GM12878 (cell line): ENCODE data around the gene RBM19. TPM values are rescaled to one million over a fixed set of nuclear protein-coding genes. Genes with fewer than 3 reads are reported as not detected.

Experiments
- ATAC-seq: fragments of 200-7000 bp; cut with Tn5 transposase; 3 replicates; pipeline ENCODE4 v1.9.1; 2020; ENCODE audit warnings: mild to moderate bottlenecking, moderate library complexity
- BruUV-seq: library from RNA; stranded (reverse); fragments of 400-500 nt; replicated peaks from 2 replicates; lab custom pipeline; 2021; lab: Mats Ljungman, UMichigan
- CTCF ChIA-PET: fragments of 300-600 bp; sonication (Branson Sonifier 250); formaldehyde crosslinking; extraction: SDS; loops from one replicate; lab custom pipeline; 2021; ENCODE audit warnings: inconsistent platforms; lab: Yijun Ruan, JAX
- POLR2A ChIA-PET: fragments of 350-600 bp; formaldehyde crosslinking; extraction: SDS; loops from one replicate; lab custom pipeline; 2021; ENCODE audit warnings: inconsistent platforms; lab: Charles Lee
- RAD21 ChIA-PET: fragments of 300-600 bp; sonication (Branson Sonifier 250); formaldehyde crosslinking; loops from one replicate; lab custom pipeline; 2023; ENCODE audit warnings: antibody characterized with exemption; ENCODE audit not compliant: unreplicated experiment; lab: Charles Lee
- SMC1A ChIA-PET: fragments of 300-600 bp; sonication (Branson Sonifier 250); formaldehyde crosslinking; loops from one replicate; lab custom pipeline; 2023; ENCODE audit not compliant: unreplicated experiment, uncharacterized antibody; lab: Charles Lee
- DNase-seq: peaks from one replicate; pipeline ENCODE4 v3.0.0-alpha.2; 2011; ENCODE audit warnings: low read depth, low spot score
- FAIRE-seq: peaks from 3 replicates; lab custom pipeline; 2011; peaks lifted over from hg19 to GRCh38; lab: Jason Lieb, UNC
- H2AFZ ChIP-seq: 2 replicates; pipeline ENCODE4 v1.6.0; 2011; ENCODE audit warnings: low read depth, low read length, control low read depth; ENCODE audit not compliant: control insufficient read depth
- H3K27ac ChIP-seq: 2 replicates; pipeline ENCODE4 v1.5.1; 2011; ENCODE audit warnings: control low read depth; ENCODE audit not compliant: control insufficient read depth, insufficient read depth
- H3K27me3 ChIP-seq, 2 experiments: replicated peaks in 1 of 2; 2 replicates each; pipeline versions ENCODE4 v1.6.0 to v1.6.1; 2011; ENCODE audit warnings: low read length in 1 of 2; ENCODE audit not compliant: control insufficient read depth in 2 of 2, insufficient read depth in 2 of 2
- H3K36me3 ChIP-seq, 2 experiments: 2 replicates each; pipeline ENCODE4 v1.5.1; 2011; ENCODE audit warnings: low read length in 1 of 2; ENCODE audit not compliant: control insufficient read depth in 2 of 2, insufficient read depth in 2 of 2
- H3K4me1 ChIP-seq: 2 replicates; pipeline ENCODE4 v1.6.1; 2011; ENCODE audit warnings: mild to moderate bottlenecking, low read length, moderate library complexity, mixed read lengths; ENCODE audit not compliant: control insufficient read depth, insufficient read depth
- H3K4me2 ChIP-seq: 2 replicates; pipeline ENCODE4 v1.6.0; 2011; ENCODE audit warnings: control low read depth; ENCODE audit not compliant: control insufficient read depth, insufficient read depth
- H3K4me3 ChIP-seq: fragments of 200-600 bp; sonication (generic); 2 replicates; pipeline ENCODE4 v1.5.1; 2016
- H3K79me2 ChIP-seq: 2 replicates; pipeline ENCODE4 v1.6.0; 2011; ENCODE audit warnings: low read length; ENCODE audit not compliant: control insufficient read depth, insufficient read depth
- H3K9ac ChIP-seq: 2 replicates; pipeline ENCODE4 v1.8.0; 2011; ENCODE audit warnings: low read length, control low read depth, mixed read lengths; ENCODE audit not compliant: control insufficient read depth, insufficient read depth
- H3K9me3 ChIP-seq: replicated peaks from 3 replicates; pipeline ENCODE4 v1.5.1; 2011; ENCODE audit warnings: mild to moderate bottlenecking, low read length; ENCODE audit not compliant: control insufficient read depth, insufficient read depth
- H4K20me1 ChIP-seq: 2 replicates; pipeline ENCODE4 v1.6.0; 2011; ENCODE audit not compliant: control insufficient read depth, insufficient read depth
- CREM ChIP-seq: IDR thresholded peaks from 2 replicates; pipeline ENCODE4 v1.6.1; 2014; ENCODE audit warnings: antibody characterized with exemption, low read depth
- HCFC1 ChIP-seq: fragments of 150-350 bp; IDR thresholded peaks from 2 replicates; pipeline ENCODE4 v1.6.1; 2014; ENCODE audit warnings: low read length
- RELB ChIP-seq: fragments of 450-650 bp; IDR thresholded peaks from 2 replicates; pipeline ENCODE4 v1.6.1; 2017; ENCODE audit warnings: low read depth, mild to moderate bottlenecking, moderate library complexity
- WGBS: methylation state at CpG from one replicate; pipeline ENCODE4 v1.1.6; 2016; ENCODE audit warnings: low lambda C conversion rate; ENCODE audit not compliant: insufficient replicate concordance, insufficient coverage; ENCODE audit errors: missing lambda C conversion rate; 5-methylcytosine and 5-hydroxymethylcytosine counted together
- in situ Hi-C: fragments of 300-500 bp; cut with MboI; formaldehyde crosslinking; loops from 9 replicates; pipeline ENCODE4 v1.14.3; 2018; ENCODE audit warnings: mixed read lengths
- intact Hi-C: fragments of 100-400 bp; cut with micrococcal nuclease; formaldehyde crosslinking; loops from one replicate; pipeline ENCODE4 v1.14.2; 2022; ENCODE audit not compliant: unreplicated experiment
- polyA plus RNA-seq, 11 experiments: library from polyadenylated mRNA; depleted of rRNA in 4 of 11; unstranded in 6 of 11; stranded (reverse) in 5 of 11; fragments of >200 nt; fragmentation: Nextera tagmentation in 4 of 11; fragmentation: Illumina TruSeq in 1 of 11; extraction: Ambion mirVana in 4 of 11; extraction: Trizol in 1 of 11; gene quantifications; 1 replicate in 1 of 11; 2 replicates in 10 of 11; pipeline versions ENCODE4 v1.2.1 to v1.2.3, GENCODE V29; 2011 to 2016; ENCODE audit warnings: inconsistent platforms in 2 of 11, missing spikeins in 2 of 11, low read depth in 1 of 11
- total RNA-seq, 4 experiments: library from RNA; depleted of rRNA in 3 of 4; stranded (reverse); fragments of >200 nt in 3 of 4; fragmentation: Illumina TruSeq in 1 of 4; extraction: Trizol in 1 of 4; gene quantifications; 2 replicates each; pipeline versions ENCODE4 v1.2.1 to v1.2.3, GENCODE V29; 2013 to 2021
- TF ChIP-seq, protein P1 (sequence below): fragments of 450-650 bp; IDR thresholded peaks from 2 replicates; pipeline ENCODE4 v1.6.1; 2016; ENCODE audit warnings: mild to moderate bottlenecking, moderate library complexity, borderline replicate concordance

RBM19 gene
- total and polyA plus RNA-seq, 10 of the 15 experiments (the other 5 are each of a cell fraction or from before 2014, with no cell fraction given): 4.2 to 42.9 (median 28.4) TPM

GRCh38 chr12:113990250-113991223 is 24.4 kb upstream of the RBM19 start:
- Histone ChIP-seq H3K27ac (no peak overlapping the region), H3K27me3 (peaks cover 0 to 4% of the 10 kb centered on the region in 2 experiments; a peak in 1 of 4 replicates), H3K4me3 (no peak overlapping the region), H3K79me2 (no peaks in the 10 kb centered on the region), H3K36me3 (no peaks in the 10 kb centered on the region)
- SMC1A ChIA-PET: no interaction called here
- intact Hi-C loops: no loop called here
- 20% methylated on average over 6 of the region's 10 CpGs for WGBS
- RAD21 ChIA-PET: no interaction called here
- TF ChIP-seq CREM: no peak
- TF ChIP-seq, protein P1, sequence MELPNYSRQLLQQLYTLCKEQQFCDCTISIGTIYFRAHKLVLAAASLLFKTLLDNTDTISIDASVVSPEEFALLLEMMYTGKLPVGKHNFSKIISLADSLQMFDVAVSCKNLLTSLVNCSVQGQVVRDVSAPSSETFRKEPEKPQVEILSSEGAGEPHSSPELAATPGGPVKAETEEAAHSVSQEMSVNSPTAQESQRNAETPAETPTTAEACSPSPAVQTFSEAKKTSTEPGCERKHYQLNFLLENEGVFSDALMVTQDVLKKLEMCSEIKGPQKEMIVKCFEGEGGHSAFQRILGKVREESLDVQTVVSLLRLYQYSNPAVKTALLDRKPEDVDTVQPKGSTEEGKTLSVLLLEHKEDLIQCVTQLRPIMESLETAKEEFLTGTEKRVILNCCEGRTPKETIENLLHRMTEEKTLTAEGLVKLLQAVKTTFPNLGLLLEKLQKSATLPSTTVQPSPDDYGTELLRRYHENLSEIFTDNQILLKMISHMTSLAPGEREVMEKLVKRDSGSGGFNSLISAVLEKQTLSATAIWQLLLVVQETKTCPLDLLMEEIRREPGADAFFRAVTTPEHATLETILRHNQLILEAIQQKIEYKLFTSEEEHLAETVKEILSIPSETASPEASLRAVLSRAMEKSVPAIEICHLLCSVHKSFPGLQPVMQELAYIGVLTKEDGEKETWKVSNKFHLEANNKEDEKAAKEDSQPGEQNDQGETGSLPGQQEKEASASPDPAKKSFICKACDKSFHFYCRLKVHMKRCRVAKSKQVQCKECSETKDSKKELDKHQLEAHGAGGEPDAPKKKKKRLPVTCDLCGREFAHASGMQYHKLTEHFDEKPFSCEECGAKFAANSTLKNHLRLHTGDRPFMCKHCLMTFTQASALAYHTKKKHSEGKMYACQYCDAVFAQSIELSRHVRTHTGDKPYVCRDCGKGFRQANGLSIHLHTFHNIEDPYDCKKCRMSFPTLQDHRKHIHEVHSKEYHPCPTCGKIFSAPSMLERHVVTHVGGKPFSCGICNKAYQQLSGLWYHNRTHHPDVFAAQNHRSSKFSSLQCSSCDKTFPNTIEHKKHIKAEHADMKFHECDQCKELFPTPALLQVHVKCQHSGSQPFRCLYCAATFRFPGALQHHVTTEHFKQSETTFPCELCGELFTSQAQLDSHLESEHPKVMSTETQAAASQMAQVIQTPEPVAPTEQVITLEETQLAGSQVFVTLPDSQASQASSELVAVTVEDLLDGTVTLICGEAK: no peak
- TF ChIP-seq HCFC1: no peak
- TF ChIP-seq RELB: no peak
- TF ChIP-seq, all 136 proteins: peak for 0
- Histone ChIP-seq H3K9ac (no peak overlapping the region), H3K4me1 (no peaks in the 10 kb centered on the region), H4K20me1 (no peaks in the 10 kb centered on the region), H3K4me2 (no peak overlapping the region), H3K9me3 (no peaks in the 10 kb centered on the region; the same call in 2 of the 3 replicates), H2AFZ (no peak overlapping the region)
- BruUV-seq: no TSS peak
- CTCF ChIA-PET: interaction anchor here (0.5 kb wide), 1 partner anchor 794 kb away, joined by 3 read pairs; no protein-coding TSS in a partner anchor
- no peak for DNase-seq
- ATAC-seq: no peak
- in situ Hi-C loops: no loop called here
- no peak for FAIRE-seq
- POLR2A ChIA-PET: interaction anchor here (0.6 kb wide), 1 partner anchor 14 kb away, joined by 5 read pairs; no protein-coding TSS in a partner anchor
